DOHH2 (cell line): ENCODE data around the gene CCT6A.
A peak's percentile ranks its signal among the peaks of the same experiment; 100 is the strongest.

Experiments used
- H3F3A ChIP-seq: fragments of 200-600 bp; sonication (generic), shearing (Covaris generic); 2 replicates; pipeline ENCODE4 v1.6.0; 2016; ENCODE audit warnings: antibody characterized with exemption, mild to moderate bottlenecking; ENCODE audit not compliant: control insufficient read depth, insufficient read depth
- H3K27ac ChIP-seq: fragments of 200-600 bp; sonication (generic); 2 replicates; pipeline ENCODE4 v1.5.1; 2014; ENCODE audit warnings: low read depth, mild to moderate bottlenecking, low read length, moderate library complexity
- H3K27me3 ChIP-seq: fragments of 200-600 bp; sonication (generic); 2 replicates; pipeline ENCODE4 v1.6.1; 2014; ENCODE audit warnings: mild to moderate bottlenecking, low read length, mixed read lengths; ENCODE audit not compliant: control insufficient read depth
- H3K36me3 ChIP-seq: fragments of 200-600 bp; sonication (generic); 2 replicates; pipeline ENCODE4 v1.6.1; 2014; ENCODE audit warnings: mild to moderate bottlenecking, low read length, moderate library complexity, mixed read lengths; ENCODE audit not compliant: control insufficient read depth
- H3K4me1 ChIP-seq: fragments of 200-600 bp; sonication (generic); 2 replicates; pipeline ENCODE4 v1.6.1; 2014; ENCODE audit warnings: mild to moderate bottlenecking, low read length, mixed read lengths; ENCODE audit not compliant: control insufficient read depth
- H3K4me2 ChIP-seq: fragments of 200-600 bp; sonication (generic); 2 replicates; pipeline ENCODE4 v1.6.0; 2014; ENCODE audit warnings: mild to moderate bottlenecking, low read length, moderate library complexity
- H3K4me3 ChIP-seq: fragments of 200-600 bp; sonication (generic); 2 replicates; pipeline ENCODE4 v1.5.1; 2014; ENCODE audit warnings: mild to moderate bottlenecking, low read length, mixed read lengths
- H3K79me2 ChIP-seq: fragments of 200-600 bp; sonication (generic); 2 replicates; pipeline ENCODE4 v1.6.1; 2014; ENCODE audit warnings: mild to moderate bottlenecking, low read length, mixed read lengths; ENCODE audit not compliant: control insufficient read depth
- H3K9me2 ChIP-seq: fragments of 200-600 bp; sonication (generic); replicated peaks from 2 replicates; pipeline ENCODE4 v1.6.1; 2014; ENCODE audit warnings: mild to moderate bottlenecking, low read length, mixed read lengths; ENCODE audit not compliant: control insufficient read depth
- H3K9me3 ChIP-seq: fragments of 200-600 bp; sonication (generic); 2 replicates; pipeline ENCODE4 v1.6.1; 2014; ENCODE audit warnings: antibody characterized with exemption, low read length, mixed read lengths; ENCODE audit not compliant: control insufficient read depth, insufficient read depth
- H4K20me1 ChIP-seq: fragments of 200-600 bp; sonication (generic); 2 replicates; pipeline ENCODE4 v1.6.0; 2014; ENCODE audit warnings: low read depth, mild to moderate bottlenecking, antibody characterized with exemption, low read length, moderate library complexity; ENCODE audit not compliant: control insufficient read depth, insufficient read depth
- CTCF ChIP-seq: fragments of 200-600 bp; sonication (generic); IDR thresholded peaks from one replicate; pipeline ENCODE4 v1.5.1; 2014; ENCODE audit warnings: antibody characterized with exemption, mild to moderate bottlenecking, low read depth, low read length; ENCODE audit not compliant: poor library complexity, severe bottlenecking
- EZH2phosphoT487 ChIP-seq: fragments of 200-600 bp; sonication (generic); IDR thresholded peaks from 2 replicates; pipeline ENCODE4 v1.6.1; 2017; ENCODE audit warnings: borderline replicate concordance, mild to moderate bottlenecking, antibody characterized with exemption, low read length, moderate library complexity, mixed read lengths

The CCT6A gene

GRCh38 chr7:56051339-56052191 lies at the start of gene CCT6A, which contains the start of gene PSPH:
Gene CCT6A (plus strand): TSS chr7:56051765. CDS start chr7:56051849, 84 bp downstream.
Gene PSPH (minus strand): TSS chr7:56051444. CDS start chr7:56021212, 30,232 bp downstream.
- H4K20me1 ChIP-seq = peaks cover 11% of the 10 kb centered on the region
- peaks cover 97% of the 10 kb centered on the region for H3K79me2 ChIP-seq
- H3K9me3 ChIP-seq = no peaks in the 10 kb centered on the region
- H3K4me3 ChIP-seq = peak within 1 kb of the TSS; percentile 77
- peaks cover 37% of the 10 kb centered on the region for H3F3A ChIP-seq
- TF ChIP-seq EZH2phosphoT487 = no peak
- no peaks in the 10 kb centered on the region for H3K9me2 ChIP-seq
- peak within 1 kb of the TSS; percentile 75 for H3K4me2 ChIP-seq
- peaks cover 54% of the 10 kb centered on the region for H3K4me1 ChIP-seq
- H3K27me3 ChIP-seq = no peaks in the 10 kb centered on the region
- peak within 1 kb of the TSS; percentile 77 for H3K27ac ChIP-seq
- H3K36me3 ChIP-seq = peaks cover 84% of the 10 kb centered on the region

- Histone ChIP-seq H3K36me3 (peaks cover 2% of the 10 kb centered on the region; the same call in 1 of the 2 replicates), H4K20me1 (no peaks in the 10 kb centered on the region), H3K79me2 (no peaks in the 10 kb centered on the region), H3K4me1 (no peaks in the 10 kb centered on the region), H3K4me3 (no peak overlapping the region), H3K4me2 (no peak overlapping the region), H3K27ac (no peak overlapping the region), H3K9me3 (no peaks in the 10 kb centered on the region), H3K9me2 (no peaks in the 10 kb centered on the region), H3F3A (0 out of 2 replicates have a peak, but pooled peaks cover 2% of the 10 kb centered on the region), H3K27me3 (no peaks in the 10 kb centered on the region)
- no peak for TF ChIP-seq CTCF
- no peak for TF ChIP-seq EZH2phosphoT487
Observed at GRCh38 chr7:56003749-56004148, 47.8 kb upstream of the CCT6A start.

- TF ChIP-seq EZH2phosphoT487 (no peak), CTCF (no peak)
- Histone ChIP-seq H3K9me3 (no peaks in the 10 kb centered on the region), H3K79me2 (no peaks in the 10 kb centered on the region), H4K20me1 (no peaks in the 10 kb centered on the region), H3K27me3 (no peaks in the 10 kb centered on the region), H3K9me2 (no peaks in the 10 kb centered on the region), H3K36me3 (peaks cover 8% of the 10 kb centered on the region), H3K27ac (no peak overlapping the region), H3K4me1 (no peaks in the 10 kb centered on the region), H3K4me3 (no peak overlapping the region), H3K4me2 (no peak overlapping the region), H3F3A (no peaks in the 10 kb centered on the region)
Observed at GRCh38 chr7:56007167-56007652, 44.4 kb upstream of the CCT6A start.

GRCh38 chr7:56007891-56008290 lies 43.7 kb upstream of the CCT6A start:
- Histone ChIP-seq H3K4me1 (no peaks in the 10 kb centered on the region), H3K4me3 (no peak overlapping the region), H3K27me3 (no peaks in the 10 kb centered on the region), H3F3A (no peaks in the 10 kb centered on the region), H3K9me2 (no peaks in the 10 kb centered on the region), H3K9me3 (no peaks in the 10 kb centered on the region), H4K20me1 (no peaks in the 10 kb centered on the region), H3K79me2 (no peaks in the 10 kb centered on the region), H3K27ac (no peak overlapping the region), H3K36me3 (peaks cover 8% of the 10 kb centered on the region), H3K4me2 (no peak overlapping the region)
- TF ChIP-seq EZH2phosphoT487 (no peak), CTCF (no peak)
